GM19023 (cell line): ENCODE data around the gene SMO.
"Not testable (repeated sequence)": the region's sequence is repeated elsewhere in the genome, so short reads cannot be mapped to it uniquely, and the experiment has no call there.

Experiments used
- ATAC-seq: cut with Tn5 transposase; IDR thresholded peaks from one replicate; pipeline ENCODE4 v1.9.1; 2021; ENCODE audit warnings: mild to moderate bottlenecking, moderate library complexity; ENCODE audit not compliant: unreplicated experiment

SMO gene

DNA sequence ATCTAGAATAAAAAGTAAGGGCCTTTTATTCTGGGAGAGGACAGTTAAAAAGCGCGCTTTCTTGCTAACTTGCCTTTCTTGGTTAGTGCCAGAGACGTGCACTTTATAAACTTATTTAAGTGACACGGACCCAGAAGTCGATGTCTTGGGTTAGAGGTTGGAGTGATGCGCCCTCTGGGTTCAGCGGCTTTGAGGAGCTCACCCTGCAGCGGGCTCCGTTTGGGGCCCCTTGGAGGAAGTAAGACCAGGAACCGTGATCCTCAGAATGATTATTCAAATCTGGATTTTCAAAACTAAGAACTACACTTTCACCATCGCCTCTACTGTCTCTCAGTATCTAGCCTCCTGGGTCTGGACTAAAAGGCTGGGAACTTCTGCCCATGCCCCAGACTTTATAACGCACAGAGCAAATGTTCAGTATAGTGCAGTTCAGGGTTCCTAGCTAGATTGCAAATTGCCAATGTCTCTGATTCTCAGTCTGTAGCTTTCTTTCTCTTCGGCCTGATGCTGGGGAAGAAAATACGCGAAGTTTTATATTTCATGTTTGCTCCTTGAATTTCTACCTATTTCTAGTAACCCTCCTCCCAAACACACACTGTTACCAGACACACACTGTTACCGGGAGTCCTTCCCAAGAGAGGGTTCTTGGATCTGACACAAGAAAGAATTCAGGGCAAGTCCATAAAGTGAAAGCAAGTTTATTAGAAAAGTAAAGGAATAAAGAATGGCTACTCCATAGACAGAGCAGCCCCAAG lies 18.6 kb upstream of the SMO start:
- peak; percentile 55 for ATAC-seq

DNA sequence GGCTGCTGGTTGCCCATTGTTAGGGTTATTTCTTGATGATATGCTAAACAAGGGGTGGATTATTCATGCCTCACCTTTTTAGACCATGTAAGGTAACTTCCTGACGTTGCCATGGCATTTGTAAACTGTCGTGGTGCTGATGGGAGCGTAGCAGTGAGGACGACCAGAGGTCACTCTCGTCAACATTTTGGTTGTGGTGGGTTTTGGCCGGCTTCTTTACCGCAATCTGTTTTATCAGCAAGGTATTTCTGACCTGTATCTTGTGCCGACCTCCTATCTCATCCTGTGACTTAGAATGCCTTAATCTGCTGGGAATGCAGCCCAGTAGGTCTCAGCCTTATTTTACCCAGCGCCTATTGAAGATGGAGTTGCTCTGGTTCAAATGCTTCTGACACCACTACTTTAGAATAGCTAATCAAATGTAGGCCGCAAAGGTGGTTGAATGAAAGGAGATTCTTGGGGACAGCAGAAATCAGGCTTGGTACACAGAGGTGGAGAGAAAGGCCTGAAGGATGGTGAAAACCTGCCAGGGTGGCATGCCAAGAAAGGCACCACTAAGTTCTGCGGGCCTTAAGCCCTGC lies 17.9 kb upstream of the SMO start:
- no peak for ATAC-seq

DNA sequence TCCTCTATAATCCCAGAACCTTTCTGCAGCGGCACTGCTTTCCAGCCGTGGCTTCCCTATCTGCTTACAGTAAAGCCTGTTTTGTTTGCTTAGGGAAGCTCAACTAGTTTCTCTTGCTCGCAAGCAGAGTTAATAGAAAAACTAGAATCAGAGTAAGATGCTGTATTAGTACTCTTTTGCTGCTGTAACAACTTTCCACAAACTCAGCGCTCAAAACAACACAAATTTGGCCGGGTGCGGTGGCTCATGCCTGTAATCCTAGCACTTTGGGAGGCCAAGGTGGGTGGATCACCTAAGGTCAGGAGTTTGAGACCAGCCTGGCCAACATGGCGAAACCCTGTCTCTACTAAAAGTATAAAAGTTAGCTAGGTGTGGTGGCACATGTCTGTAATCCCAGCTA lies 14.6 kb upstream of the SMO start:
- ATAC-seq, result not testable (repeated sequence)

DNA sequence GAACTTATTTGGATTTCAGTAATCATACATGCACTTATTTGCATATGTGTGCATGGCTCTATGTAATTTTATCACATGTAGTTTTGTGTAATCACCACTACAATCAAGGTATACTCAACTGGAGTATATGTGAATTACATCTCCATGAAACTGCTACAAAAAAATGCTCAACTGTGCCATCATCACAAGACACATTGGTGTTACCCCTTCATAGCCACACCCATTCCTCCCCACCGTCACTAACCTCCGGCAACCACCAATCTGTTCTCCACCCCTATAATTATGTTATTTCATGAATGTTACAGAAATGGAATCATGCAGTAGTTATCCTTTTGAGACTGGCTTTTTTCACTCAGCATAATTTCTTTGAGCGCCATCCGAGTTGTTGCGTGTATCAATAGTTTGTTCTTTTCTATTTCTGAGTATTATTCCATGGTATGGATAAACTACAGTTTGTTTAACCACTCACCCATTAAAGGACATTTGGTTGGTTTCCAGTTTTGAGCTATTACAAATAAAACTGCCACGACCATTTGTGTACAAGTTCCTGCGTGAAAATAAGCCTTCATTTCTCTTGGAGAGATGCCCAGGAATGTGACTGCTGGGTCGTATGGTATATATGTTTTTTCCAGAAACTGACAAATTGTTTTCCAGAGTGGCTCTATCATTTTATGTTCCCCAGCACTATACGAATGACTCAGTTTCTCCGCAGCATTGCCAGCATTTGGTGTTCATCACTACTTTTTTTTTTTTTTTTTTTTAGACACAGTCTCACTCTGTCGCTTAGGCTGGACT lies 11.3 kb upstream of the SMO start:
- no peak for ATAC-seq

DNA sequence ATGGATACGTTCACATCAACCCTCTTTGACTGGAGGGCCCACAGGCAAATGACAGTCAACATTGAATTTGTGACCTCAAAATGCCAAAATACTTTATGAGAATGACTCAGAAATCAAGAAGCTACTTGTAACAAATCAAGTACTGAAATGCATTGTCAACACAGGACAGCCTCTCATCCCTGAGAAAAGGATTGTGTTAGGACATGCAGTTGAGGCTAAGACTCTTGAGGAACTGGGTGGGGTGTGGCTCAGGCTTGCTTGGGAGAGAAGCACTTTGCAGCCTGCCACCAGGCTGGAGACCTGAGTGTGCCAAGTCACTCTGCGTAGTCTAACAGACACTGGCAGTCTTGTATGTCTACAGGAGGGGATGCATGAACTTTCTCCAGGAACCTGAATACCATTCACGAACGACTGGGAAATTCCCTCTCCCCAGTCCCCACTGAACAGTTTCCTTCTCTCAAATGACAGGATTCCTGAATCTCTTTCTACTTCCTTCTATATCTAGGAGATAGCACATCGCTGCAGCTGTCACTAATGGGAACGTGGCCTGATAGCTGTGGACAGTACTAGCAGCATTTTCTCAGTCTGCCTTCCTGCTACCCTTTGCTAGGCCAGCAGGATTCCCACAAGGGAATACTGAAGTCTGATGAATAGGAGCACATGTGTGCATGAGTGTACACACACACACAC lies 3.3 kb upstream of the SMO start:
- no peak for ATAC-seq

DNA sequence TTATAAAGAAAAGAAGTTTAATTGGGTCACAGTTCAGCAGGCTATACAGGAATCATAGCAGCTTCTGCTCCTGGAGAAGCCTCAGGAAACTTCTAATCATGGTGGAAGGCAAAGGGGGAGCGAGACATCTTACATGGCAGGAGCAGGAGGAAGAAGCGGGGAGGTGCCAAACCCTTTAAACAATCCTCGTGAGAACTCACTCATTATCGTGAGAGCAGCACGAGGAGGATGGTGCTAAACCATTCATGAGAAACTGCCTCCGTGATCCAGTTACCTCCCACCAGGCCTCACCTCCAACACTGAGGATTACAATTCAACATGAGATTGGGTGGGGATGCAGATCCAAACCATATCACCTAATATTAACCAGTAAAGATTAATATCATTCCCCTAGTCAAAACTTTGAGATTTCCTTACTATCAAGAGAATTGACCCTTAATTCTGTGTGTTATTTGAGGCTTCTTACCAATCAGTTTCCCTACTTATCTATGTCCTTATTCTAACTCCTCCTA lies 1.6 kb upstream of the SMO start:
- no peak for ATAC-seq

DNA sequence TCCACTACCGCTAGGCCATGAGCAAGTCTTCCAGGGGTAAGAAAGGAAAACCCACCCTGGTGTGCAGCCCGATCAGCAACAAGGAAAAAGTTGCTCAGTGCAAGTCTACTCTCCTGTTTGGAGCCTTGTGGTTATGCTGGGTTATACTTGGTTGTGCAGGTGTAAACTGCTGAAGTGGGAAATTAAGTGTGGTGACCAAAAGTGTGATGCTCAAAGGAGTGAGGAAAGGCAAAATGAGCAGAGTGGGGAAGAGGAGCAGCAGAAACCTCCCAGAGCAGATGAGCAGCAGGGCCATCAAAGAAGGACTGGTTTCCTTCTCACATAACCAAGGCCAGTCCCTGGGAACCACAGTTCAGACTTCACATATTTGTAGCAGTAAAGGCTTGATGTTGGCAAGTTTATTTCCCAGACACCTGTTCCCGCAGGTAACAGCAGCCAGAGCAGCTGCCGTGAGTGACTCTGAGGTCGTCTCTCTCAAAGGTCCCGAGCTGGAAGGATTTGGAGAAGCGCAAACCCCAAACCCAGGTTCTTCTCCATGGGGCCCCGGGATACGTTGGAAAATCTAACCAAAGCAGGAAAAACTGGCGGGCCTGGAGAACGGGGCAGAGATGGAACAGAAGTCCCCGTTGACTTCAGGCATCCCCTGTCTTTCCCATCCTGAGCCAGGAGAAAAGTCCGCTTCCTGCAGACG lies 607 bp upstream of the SMO start:
- no peak for ATAC-seq

DNA sequence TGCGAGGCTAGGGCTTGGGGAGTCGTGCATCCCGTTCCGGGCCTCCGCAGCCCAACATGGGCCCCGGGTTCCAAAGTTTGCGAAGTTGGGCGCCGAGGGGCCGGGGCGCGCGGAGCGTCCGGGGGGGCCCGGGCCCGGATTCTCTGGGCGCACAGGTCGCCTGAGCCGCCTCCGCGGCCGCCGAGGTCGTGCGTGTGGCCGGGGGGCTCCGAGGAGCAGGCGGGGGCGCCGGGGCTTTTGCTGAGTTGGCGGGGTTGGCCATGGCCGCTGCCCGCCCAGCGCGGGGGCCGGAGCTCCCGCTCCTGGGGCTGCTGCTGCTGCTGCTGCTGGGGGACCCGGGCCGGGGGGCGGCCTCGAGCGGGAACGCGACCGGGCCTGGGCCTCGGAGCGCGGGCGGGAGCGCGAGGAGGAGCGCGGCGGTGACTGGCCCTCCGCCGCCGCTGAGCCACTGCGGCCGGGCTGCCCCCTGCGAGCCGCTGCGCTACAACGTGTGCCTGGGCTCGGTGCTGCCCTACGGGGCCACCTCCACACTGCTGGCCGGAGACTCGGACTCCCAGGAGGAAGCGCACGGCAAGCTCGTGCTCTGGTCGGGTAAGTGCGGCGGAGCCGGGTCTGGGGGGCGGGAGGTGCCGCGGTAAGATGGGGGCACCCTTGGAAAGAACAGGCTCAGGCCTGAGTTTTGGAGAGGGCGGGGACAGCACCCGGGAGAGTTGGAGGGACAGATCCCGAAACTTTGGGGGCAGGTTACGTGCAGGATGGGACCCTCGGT lies 643 bp downstream of the SMO start:
- peak; percentile 27 for ATAC-seq

DNA sequence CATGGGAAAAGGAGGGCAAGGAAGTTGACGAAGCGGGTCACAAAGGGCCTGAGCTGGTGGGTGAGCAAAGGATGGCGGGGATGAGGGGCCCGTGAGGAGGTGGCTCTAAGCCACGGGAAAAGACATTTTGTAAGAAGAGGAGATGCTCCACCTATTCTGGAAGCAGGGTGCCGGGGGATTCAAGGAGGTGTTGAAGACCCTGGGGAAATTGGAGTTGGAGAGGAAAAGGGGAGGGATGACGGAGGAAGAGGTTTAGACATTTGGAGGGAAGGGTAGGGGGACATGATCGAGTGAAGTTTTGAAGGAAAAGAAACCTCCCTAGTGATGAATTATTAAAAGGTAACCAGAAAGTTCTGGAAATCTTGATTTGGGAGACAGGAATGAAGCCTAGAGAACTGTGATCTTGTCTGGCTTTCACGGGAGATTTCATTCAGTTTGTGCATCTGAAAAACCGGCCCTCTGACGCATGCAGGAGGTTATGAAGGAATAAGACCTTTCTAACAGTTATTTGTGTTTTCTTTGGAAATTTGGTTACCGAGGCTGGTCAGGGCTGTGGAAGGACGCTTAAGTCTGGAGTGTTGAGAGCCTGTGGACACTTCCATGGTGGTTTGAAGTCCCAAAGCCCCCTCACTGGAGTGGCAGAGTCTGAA lies 1.4 kb downstream of the SMO start:
- ATAC-seq, result no peak

DNA sequence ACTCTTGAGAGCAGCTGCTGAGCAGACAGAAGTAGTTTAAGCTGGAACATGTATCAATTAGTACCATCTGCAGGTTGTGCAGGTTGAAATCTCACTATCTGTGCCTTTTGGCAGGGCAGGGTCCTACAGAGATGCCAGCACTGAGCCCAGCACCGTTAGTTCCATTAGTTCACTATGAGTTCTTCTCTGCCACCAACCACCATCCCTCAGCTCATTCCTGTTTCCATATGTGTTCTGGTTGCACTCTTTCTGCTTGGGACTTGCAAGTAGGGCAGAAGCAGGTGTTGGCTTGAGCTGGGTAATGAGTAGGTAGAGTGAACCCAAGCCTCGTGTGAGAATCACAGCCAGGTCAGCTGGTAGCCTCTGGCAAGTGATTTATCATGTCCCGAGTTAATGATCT lies 2.8 kb downstream of the SMO start:
- no peak for ATAC-seq

DNA sequence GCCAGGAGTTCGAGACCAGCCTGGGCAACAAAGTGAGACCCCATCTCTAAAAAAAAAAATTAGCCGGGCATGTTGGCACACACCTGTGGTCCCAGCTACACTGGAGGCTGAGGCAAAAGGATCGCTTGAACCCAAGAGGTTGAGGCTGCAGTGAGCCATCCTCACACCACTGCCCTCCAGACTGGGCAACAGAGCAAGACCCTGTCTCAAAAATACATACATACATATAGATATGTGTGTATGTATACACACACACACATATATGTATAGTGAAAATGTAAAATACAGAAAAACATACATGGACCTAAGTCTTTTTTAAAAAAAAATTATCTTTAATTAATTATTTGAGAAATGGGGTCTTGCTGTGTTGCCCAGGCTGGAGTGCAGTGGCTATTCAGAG lies 5.5 kb downstream of the SMO start:
- ATAC-seq, result no peak

DNA sequence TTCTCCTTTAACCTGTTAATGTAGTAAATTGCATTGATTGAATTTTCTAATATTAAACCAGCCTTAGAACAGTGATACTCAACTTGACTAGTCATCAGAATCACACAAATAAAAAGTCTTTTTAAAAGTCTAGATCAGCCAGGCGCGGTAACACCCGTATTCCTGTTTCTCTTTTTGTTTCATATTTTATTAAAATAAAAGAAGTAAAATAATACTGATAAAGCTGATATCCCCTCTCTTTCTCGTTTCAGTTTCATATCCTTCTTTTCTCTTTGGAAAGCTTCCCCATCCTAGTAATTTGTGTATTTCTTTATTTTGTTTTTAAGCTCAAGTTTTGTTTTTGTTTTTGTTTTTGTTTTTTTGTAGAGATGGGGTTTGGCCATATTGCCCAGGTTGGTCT lies 9.3 kb downstream of the SMO start:
- ATAC-seq, result no peak

DNA sequence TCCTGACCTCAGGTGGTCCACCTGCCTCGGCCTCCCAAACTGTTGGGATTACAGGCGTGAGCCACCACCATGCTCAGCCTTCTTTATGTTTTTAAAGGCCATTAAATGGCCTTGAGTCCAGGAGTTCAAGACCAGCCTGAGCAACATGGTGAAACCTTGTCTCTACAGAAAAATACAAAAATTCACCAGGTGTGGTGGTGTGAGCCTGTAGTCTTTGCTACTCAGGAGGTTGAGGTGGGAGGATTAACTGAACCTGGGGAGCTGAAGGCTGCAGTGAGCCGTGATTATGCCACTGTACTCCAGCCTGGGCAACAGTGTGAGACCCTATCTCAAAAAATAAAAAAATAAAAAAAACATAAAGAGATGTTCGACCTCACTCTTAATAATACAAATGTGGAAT lies 11.0 kb downstream of the SMO start:
- no peak for ATAC-seq

DNA sequence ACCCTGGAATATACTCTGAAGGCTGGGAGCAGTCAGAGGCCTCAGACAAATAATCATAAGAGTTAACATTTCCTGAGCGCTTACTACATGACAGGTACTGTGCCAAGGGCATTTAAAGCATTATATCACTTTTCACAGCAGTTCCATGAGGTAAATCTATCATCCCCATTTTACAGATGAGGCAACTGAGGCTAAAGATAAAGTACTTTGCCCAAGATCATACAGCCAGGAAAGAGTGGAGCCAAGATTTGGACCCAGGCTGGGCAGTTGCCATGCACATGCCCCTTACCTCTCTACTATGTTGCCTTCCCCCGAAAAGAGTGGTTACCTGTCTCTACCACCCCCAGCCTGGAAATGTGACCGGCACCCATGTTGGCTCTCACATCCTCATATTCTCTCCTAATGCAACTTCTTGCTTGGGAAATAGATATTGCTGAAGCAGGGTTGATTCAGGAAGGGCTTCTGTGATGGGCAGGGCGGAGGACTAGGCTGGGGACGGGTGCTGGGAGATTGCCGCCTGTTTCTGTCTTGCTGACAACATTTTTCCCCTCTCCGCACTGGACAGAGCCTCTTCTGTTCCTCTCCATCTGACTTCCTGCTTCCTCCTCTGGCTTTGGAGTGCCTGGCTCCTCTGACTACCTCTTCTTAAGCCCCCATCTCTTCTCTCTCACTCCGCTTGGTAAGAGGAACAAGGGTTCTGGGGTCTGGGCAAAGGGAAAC lies 13.8 kb downstream of the SMO start:
- no peak for ATAC-seq

DNA sequence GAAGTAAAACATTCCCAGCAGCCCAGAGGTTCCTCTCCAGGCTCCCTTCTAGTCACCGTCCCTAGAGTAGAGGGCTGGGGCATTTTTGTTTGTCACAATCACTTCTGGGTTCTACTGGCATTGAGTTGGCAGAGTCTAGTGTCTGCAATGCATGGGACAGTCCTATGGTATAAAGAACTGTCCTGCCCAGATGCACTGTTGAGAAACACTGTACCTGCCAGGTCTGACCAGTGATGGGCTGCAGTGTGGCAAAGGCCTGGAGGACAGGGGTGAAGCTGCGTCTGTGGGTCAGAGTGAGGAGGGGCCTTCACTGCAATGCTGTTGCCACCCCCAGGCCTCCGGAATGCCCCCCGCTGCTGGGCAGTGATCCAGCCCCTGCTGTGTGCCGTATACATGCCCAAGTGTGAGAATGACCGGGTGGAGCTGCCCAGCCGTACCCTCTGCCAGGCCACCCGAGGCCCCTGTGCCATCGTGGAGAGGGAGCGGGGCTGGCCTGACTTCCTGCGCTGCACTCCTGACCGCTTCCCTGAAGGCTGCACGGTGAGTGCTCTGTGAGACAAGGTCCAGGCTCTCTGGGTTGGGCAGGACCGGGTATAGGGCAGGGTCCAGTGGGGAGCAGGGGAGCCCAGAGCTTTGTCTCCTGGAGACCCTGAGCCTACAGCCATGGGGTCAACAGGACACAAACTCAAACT lies 14.8 kb downstream of the SMO start:
- ATAC-seq, result no peak

DNA sequence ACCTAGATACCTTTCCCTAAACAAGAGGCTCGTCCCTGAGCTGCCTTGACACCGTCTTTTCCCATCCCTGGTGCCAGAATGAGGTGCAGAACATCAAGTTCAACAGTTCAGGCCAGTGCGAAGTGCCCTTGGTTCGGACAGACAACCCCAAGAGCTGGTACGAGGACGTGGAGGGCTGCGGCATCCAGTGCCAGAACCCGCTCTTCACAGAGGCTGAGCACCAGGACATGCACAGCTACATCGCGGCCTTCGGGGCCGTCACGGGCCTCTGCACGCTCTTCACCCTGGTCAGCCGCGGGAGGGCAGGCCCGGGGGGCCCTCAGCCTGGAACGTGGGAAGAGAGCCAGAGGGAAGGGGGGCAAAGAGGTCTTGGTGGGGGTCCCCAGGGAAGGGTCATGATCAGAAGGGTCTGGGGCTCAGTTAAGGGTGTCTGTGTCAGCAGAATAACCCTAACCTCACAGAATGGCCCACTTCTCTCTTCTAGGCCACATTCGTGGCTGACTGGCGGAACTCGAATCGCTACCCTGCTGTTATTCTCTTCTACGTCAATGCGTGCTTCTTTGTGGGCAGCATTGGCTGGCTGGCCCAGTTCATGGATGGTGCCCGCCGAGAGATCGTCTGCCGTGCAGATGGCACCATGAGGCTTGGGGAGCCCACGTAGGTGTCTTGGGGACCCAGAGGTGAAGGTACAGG lies 16.8 kb downstream of the SMO start:
- ATAC-seq, result no peak

DNA sequence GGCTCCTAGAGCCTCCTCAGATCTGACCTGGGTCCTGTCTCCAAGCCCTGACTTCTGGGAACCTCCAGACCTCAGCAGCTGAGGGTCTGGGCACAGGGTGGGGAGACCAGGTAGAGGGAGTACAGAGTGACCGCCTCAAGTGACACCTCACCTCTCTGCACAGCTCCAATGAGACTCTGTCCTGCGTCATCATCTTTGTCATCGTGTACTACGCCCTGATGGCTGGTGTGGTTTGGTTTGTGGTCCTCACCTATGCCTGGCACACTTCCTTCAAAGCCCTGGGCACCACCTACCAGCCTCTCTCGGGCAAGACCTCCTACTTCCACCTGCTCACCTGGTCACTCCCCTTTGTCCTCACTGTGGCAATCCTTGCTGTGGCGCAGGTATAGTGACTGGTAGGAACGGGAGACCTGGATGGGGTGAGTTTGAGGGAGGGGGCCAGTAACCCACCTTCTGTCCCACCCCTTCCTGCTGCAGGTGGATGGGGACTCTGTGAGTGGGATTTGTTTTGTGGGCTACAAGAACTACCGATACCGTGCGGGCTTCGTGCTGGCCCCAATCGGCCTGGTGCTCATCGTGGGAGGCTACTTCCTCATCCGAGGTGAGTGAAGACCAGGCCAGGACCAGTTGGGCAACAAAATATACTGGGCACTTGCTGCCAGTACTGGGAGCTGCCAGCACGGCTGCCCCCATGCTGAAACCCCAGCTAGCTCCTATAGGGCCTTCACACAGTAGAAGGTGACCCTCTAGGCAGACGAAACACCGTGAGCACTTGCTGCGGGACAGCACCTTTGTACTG lies 17.8 kb downstream of the SMO start:
- ATAC-seq, result no peak
